Right lobe of liver (tissue), 4 donors: ENCODE data around the gene TMCC2.

Experiments
- POLR2A ChIP-seq: fragments of 450-650 bp; IDR thresholded peaks from one replicate; pipeline ENCODE4 v1.6.1; 2017; ENCODE audit warnings: antibody characterized with exemption, mild to moderate bottlenecking
- TF ChIP-seq, protein P1 (sequence below), 4 donors: fragments of 200-600 bp in 3 of 4; fragments of 450-650 bp in 1 of 4; IDR thresholded peaks; one replicate each; pipeline versions ENCODE4 v1.5.1 to v1.8.0; 2016 to 2022; ENCODE audit warnings: antibody characterized with exemption in 4 of 4, mild to moderate bottlenecking in 2 of 4
- donor health status: DM: no; HTN: no; CAD: no.
- donor health status: DM: no; HTN: no; CAD: no.
- donor health status: DM: no; HTN: yes; CAD: no.

DNA sequence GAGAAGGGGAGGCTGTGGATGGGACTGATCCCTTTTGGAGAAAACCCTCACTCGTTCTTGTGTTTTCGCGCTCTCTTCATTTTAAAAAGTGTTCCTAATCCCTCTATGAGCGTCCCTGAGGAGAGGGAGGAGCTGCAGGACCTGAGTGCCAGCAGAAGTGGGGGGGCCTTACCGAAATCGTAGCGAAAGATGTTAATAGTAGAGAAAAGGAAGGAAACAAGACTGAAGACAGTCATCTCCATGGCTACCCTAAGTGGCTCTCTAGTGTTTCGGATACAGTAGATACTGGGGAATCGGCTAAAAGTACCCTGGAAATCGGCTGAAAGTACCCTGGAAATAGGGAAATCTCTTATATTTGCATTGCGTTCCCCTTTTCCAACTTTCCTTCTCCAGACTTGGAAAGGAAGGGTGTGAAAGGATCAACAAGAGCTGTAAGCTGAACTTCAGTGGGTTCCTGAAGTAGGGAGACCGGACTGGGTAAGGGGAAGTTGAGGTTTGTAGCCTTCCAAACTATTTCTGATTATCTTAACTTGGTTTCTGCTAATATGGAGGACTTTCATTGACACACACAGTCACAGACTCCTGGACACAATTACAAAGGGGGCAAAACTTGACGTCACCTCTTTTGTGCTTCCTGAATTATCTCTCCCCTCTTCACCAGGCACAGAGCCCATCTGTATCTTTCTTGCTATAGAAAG is 15.8 kb upstream of the TMCC2 start:
- TF ChIP-seq, protein P1, sequence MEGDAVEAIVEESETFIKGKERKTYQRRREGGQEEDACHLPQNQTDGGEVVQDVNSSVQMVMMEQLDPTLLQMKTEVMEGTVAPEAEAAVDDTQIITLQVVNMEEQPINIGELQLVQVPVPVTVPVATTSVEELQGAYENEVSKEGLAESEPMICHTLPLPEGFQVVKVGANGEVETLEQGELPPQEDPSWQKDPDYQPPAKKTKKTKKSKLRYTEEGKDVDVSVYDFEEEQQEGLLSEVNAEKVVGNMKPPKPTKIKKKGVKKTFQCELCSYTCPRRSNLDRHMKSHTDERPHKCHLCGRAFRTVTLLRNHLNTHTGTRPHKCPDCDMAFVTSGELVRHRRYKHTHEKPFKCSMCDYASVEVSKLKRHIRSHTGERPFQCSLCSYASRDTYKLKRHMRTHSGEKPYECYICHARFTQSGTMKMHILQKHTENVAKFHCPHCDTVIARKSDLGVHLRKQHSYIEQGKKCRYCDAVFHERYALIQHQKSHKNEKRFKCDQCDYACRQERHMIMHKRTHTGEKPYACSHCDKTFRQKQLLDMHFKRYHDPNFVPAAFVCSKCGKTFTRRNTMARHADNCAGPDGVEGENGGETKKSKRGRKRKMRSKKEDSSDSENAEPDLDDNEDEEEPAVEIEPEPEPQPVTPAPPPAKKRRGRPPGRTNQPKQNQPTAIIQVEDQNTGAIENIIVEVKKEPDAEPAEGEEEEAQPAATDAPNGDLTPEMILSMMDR (IDR thresholded peaks at IDR 0.05) = no peak
- TF ChIP-seq POLR2A = no peak
